Gastrocnemius medialis (tissue), 4 donors: Measurements from ENCODE around the gene DHRS1. TPM values are rescaled to one million over a fixed set of nuclear protein-coding genes. Genes with fewer than 3 reads are reported as not detected.
"Not testable (repeated sequence)": the region's sequence is repeated elsewhere in the genome, so short reads cannot be mapped to it uniquely, and the experiment has no call there.

Experiments used
- ATAC-seq, 2 donors: fragments of 150-250 bp; one replicate each; pipeline ENCODE4 v1.9.1; 2016
- DNase-seq, 2 donors: peaks; one replicate each; pipeline ENCODE4 v3.0.0-alpha.2; 2019
- H3K27ac ChIP-seq, 4 donors: fragments of 200-600 bp; sonication (generic); 1 replicate in 1 of 4; 2 replicates in 3 of 4; pipeline ENCODE4 v1.5.1; 2016 to 2018; ENCODE audit warnings: mild to moderate bottlenecking in 2 of 4, moderate library complexity in 1 of 4
- H3K27me3 ChIP-seq, 3 donors: fragments of 200-600 bp; sonication (generic) in 2 of 3; 1 replicate in 1 of 3; 2 replicates in 2 of 3; pipeline versions ENCODE4 v1.5.1 to v1.6.0; 2016 to 2019; ENCODE audit warnings: mild to moderate bottlenecking in 1 of 3, moderate library complexity in 1 of 3
- H3K36me3 ChIP-seq, 2 donors: fragments of 200-600 bp; sonication (generic) in 1 of 2; one replicate each; pipeline ENCODE4 v1.5.1; 2017 to 2018
- H3K4me1 ChIP-seq, 2 donors: fragments of 200-600 bp; sonication (generic) in 1 of 2; one replicate each; pipeline ENCODE4 v1.5.1; 2016 to 2017; ENCODE audit warnings: mild to moderate bottlenecking in 2 of 2
- H3K4me3 ChIP-seq, 4 donors: fragments of 200-600 bp; sonication (generic) in 3 of 4; 1 replicate in 1 of 4; 2 replicates in 3 of 4; pipeline ENCODE4 v1.5.1; 2016 to 2019; ENCODE audit warnings: mild to moderate bottlenecking in 2 of 4
- H3K9me3 ChIP-seq, 3 donors: fragments of 200-600 bp; sonication (generic) in 2 of 3; 1 replicate in 1 of 3; 2 replicates in 2 of 3; pipeline ENCODE4 v1.5.1; 2016 to 2019
- POLR2A ChIP-seq, 2 donors: fragments of 450-650 bp; IDR thresholded peaks; one replicate each; pipeline ENCODE4 v1.6.1; 2017; ENCODE audit warnings: antibody characterized with exemption in 2 of 2, mild to moderate bottlenecking in 2 of 2, moderate library complexity in 2 of 2
- in situ Hi-C, 4 donors: fragments of 200-750 bp; cut with MboI; loops; one replicate each; pipeline versions ENCODE4 v1.15.0 to v1.8.0; 2017; ENCODE audit warnings: low sequenced_read_pairs in 4 of 4
- intact Hi-C: fragments of 100-400 bp; cut with DNase I; formaldehyde crosslinking; loops from one replicate; pipeline ENCODE4 v1.15.1; 2023; ENCODE audit warnings: low total_unique reads
- total RNA-seq, 4 donors: library from RNA; depleted of rRNA; stranded (reverse); fragments of >200 nt; gene quantifications; one replicate each; pipeline versions ENCODE4 v1.1.0 to v1.2.3, GENCODE V29; 2016
- TF ChIP-seq, protein P1 (sequence below), 5 experiments: fragments of 450-650 bp in 3 of 5; fragments of 200-600 bp in 2 of 5; sonication (generic) in 2 of 5; IDR thresholded peaks in 4 of 5; conservative IDR thresholded peaks in 1 of 5; 1 replicate in 4 of 5; 2 replicates in 1 of 5; pipeline ENCODE4 v1.5.1; 2016 to 2019; ENCODE audit warnings: antibody characterized with exemption in 5 of 5, mild to moderate bottlenecking in 3 of 5, moderate library complexity in 3 of 5

The DHRS1 gene
- total RNA-seq, 4 donors from 2014 or later = 1.9 to 12.2 (median 8.2) TPM

DNA sequence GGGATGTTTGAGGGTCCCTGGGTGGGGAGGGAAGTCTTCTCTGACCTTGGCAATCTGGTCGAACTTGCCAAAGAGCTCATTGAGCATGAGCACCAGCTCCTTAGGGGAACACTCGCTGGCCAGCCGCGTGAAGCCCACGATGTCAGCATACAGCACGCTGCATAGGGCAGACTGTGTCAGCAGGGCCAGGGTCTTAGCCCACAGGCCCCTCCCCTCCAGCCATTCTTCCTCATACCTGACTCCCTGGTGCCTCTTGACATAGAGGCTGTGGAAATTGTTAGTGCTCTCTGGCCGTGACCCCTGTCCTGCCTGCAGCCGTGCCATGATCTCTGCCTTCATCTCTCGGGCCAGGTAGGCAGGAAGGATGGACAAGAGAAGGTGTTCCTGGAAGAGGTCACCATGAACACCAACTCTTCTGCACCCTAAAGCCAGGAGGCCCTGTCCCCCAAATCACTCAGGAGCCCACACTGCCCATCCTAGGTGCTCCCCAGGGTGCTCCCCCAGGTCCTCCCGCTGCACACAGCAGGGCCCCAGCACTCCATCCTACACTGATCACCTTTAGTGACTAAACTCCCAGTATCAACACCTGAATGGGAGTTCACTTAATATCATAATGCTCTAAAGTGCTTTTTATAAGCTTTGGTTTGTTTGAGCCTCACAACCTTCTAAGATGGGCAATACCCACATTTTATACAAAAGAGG is 31.5 kb upstream of the DHRS1 start:
- in situ Hi-C loops (loop anchor here (5.0 to 10.0 kb wide), 3 partner anchors 101 to 106 kb away; no protein-coding TSS in a partner anchor), intact Hi-C loops (no loop called here)
- H3K4me3 ChIP-seq = no peak overlapping the region

DNA sequence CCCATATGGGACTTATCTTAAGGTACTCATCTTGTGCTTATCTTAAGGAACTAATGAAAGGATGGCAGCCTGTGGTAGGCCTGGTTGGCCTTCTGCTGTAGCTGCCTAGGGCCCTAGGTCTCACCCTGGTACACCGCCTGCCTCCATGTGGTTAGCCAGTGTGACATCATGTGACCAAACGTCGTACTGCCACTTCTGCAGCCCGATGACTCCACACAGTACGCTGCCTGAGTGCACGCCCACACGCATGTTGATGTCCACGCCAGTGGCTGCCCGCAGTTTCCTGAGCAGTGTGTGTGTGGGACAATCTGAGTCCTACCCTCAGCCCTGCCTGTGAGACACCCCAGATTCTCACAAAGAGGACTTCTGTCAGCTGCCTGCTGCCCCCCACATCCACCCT is 30.2 kb upstream of the DHRS1 start:
- TF ChIP-seq, protein P1, sequence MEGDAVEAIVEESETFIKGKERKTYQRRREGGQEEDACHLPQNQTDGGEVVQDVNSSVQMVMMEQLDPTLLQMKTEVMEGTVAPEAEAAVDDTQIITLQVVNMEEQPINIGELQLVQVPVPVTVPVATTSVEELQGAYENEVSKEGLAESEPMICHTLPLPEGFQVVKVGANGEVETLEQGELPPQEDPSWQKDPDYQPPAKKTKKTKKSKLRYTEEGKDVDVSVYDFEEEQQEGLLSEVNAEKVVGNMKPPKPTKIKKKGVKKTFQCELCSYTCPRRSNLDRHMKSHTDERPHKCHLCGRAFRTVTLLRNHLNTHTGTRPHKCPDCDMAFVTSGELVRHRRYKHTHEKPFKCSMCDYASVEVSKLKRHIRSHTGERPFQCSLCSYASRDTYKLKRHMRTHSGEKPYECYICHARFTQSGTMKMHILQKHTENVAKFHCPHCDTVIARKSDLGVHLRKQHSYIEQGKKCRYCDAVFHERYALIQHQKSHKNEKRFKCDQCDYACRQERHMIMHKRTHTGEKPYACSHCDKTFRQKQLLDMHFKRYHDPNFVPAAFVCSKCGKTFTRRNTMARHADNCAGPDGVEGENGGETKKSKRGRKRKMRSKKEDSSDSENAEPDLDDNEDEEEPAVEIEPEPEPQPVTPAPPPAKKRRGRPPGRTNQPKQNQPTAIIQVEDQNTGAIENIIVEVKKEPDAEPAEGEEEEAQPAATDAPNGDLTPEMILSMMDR (IDR thresholded peaks at IDR 0.05 in 4 of 5, conservative IDR thresholded peaks at IDR 0.05 in 1 of 5) = no peak
- TF ChIP-seq POLR2A (IDR thresholded peaks at IDR 0.05) = no peak
- Histone ChIP-seq H3K9me3 (no peaks in the 10 kb centered on the region), H3K4me1 (peaks cover 9 to 25% of the 10 kb centered on the region in 2 donors), H3K4me3 (no peak overlapping the region), H3K27ac (no peak overlapping the region), H3K27me3 (peaks cover 16 to 23% (median 22%) of the 10 kb centered on the region in 3 donors), H3K36me3 (no peaks in the 10 kb centered on the region)
- DNase-seq (peak in 1 of 2 donors; percentile 49), ATAC-seq (no peak)
- in situ Hi-C loops (loop anchor here (5.0 to 10.0 kb wide), 3 partner anchors 103 to 108 kb away; no protein-coding TSS in a partner anchor), intact Hi-C loops (no loop called here)

More for the DNA sequence above, 31.5 kb upstream of the DHRS1 start:
- H3K27ac ChIP-seq = no peak overlapping the region
- TF ChIP-seq POLR2A (IDR thresholded peaks at IDR 0.05) = no peak
- TF ChIP-seq, protein P1 (IDR thresholded peaks at IDR 0.05 in 4 of 5, conservative IDR thresholded peaks at IDR 0.05 in 1 of 5) = no peak
- peaks cover 9 to 25% of the 10 kb centered on the region in 2 donors for H3K4me1 ChIP-seq
- H3K9me3 ChIP-seq = no peaks in the 10 kb centered on the region
- no peaks in the 10 kb centered on the region for H3K36me3 ChIP-seq
- DNase-seq (no peak), ATAC-seq (no peak)
- H3K27me3 ChIP-seq = peaks cover 19 to 37% (median 34%) of the 10 kb centered on the region in 3 donors

DNA sequence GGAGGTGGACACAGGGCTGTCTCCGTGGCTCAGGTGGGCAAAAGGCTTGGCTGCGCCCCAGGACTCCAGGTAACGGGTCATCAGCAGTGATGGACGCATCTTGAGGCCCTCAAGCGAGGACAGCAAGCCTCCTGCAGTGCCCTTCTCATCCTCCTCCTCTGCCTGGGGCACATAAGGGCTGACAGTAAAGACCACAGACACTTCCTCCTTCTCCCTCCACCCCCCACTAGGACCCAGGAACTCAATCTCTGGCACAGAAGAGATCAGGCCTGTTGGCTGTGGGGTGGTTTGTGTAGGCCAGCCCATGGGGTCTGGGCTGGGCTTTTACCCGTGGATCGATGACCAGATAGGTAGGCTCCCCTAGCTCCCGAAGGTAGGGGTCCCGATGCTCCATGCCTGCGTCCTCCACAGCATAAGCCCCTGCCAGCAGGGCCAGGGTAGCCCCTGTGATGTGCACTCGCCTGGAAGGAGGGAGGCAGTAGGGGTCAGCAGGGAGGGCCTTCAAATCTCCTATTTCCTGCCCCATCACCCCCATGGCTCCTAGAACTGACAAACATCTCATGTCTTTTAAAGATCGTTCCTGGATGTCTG is 29.6 kb upstream of the DHRS1 start:
- peaks cover 10 to 17% (median 17%) of the 10 kb centered on the region in 3 donors for H3K27me3 ChIP-seq
- no peaks in the 10 kb centered on the region for H3K36me3 ChIP-seq
- in situ Hi-C loops (no loop called here), intact Hi-C loops (no loop called here)
- no peak for ATAC-seq
- H3K4me3 ChIP-seq = no peak overlapping the region
- peaks cover 9 to 20% of the 10 kb centered on the region in 2 donors for H3K4me1 ChIP-seq
- no peak overlapping the region for H3K27ac ChIP-seq
- TF ChIP-seq, protein P1 (IDR thresholded peaks at IDR 0.05 in 4 of 5, conservative IDR thresholded peaks at IDR 0.05 in 1 of 5) = no peak
- no peak for TF ChIP-seq POLR2A (IDR thresholded peaks at IDR 0.05)
- no peaks in the 10 kb centered on the region for H3K9me3 ChIP-seq
- DNase-seq = no peak

DNA sequence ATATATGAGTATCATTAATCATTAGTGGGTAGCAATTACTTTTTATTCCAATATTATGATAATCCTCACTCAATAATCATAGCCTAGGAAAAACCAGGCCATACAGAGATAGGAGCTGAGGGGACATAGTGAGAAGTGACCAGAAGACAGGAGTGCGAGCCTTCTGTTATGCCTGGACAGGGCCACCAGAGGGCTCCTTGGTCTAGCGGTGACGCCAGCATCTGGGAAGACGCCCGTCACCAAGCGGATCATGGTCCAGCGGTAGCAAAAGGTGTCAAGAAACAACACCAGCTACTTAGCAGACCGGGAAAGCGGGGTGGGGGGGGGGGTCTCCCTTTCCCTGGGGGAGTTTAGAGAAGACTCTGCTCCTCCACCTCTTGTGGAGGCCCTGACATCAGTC is 28.3 kb upstream of the DHRS1 start:
- H3K9me3 ChIP-seq, H3K36me3 ChIP-seq, ATAC-seq, H3K27ac ChIP-seq, H3K27me3 ChIP-seq, H3K4me3 ChIP-seq, intact Hi-C loops, in situ Hi-C loops: not testable (repeated sequence)
- H3K4me1 ChIP-seq = peaks cover 9 to 10% of the 10 kb centered on the region in 2 donors
- DNase-seq = peak in 1 of 2 donors; percentile 46
- TF ChIP-seq, protein P1 (IDR thresholded peaks at IDR 0.05 in 4 of 5, conservative IDR thresholded peaks at IDR 0.05 in 1 of 5) = peak; percentile 25 to 65 (median 57)
